H1 (cell line): ENCODE results near the gene CCDC80.

ENCODE experiments used
- BCL11A ChIP-seq, 2 experiments: IDR thresholded peaks; one replicate each; pipeline ENCODE4 v1.6.1; 2011; ENCODE audit warnings: low read depth in 2 of 2, low read length in 2 of 2, mild to moderate bottlenecking in 2 of 2
- CREB1 ChIP-seq: IDR thresholded peaks from 2 replicates; pipeline ENCODE4 v1.6.1; 2012; ENCODE audit warnings: inconsistent platforms
- EGR1 ChIP-seq: IDR thresholded peaks from 2 replicates; pipeline ENCODE4 v1.6.1; 2011; ENCODE audit warnings: low read depth, low read length, borderline replicate concordance
- EP300 ChIP-seq, 2 experiments: IDR thresholded peaks; 1 replicate in 1 of 2; 2 replicates in 1 of 2; pipeline ENCODE4 v1.6.1; 2011 to 2012; ENCODE audit warnings: low read depth in 2 of 2, low read length in 2 of 2, mild to moderate bottlenecking in 2 of 2, borderline replicate concordance in 1 of 2, inconsistent platforms in 1 of 2, moderate library complexity in 1 of 2
- EZH2 ChIP-seq: fragments of 200-600 bp; sonication (generic); IDR thresholded peaks from 2 replicates; pipeline ENCODE4 v1.7.1; 2012; ENCODE audit warnings: low read depth, mild to moderate bottlenecking, moderate library complexity, low read length, inconsistent platforms; ENCODE audit not compliant: severe bottlenecking
- JUND ChIP-seq: IDR thresholded peaks from 2 replicates; pipeline ENCODE4 v1.6.1; 2011; ENCODE audit warnings: mild to moderate bottlenecking, improper control_type of control experiment, low read length
- NRF1 ChIP-seq: IDR thresholded peaks from 2 replicates; pipeline ENCODE4 v1.6.1; 2011; ENCODE audit warnings: mild to moderate bottlenecking, low read depth, low read length, improper control_type of control experiment
- SIX5 ChIP-seq: IDR thresholded peaks from 2 replicates; pipeline ENCODE4 v1.6.1; 2011; ENCODE audit warnings: mild to moderate bottlenecking, low read depth, low read length
- TAF7 ChIP-seq: optimal IDR thresholded peaks from 2 replicates; pipeline ENCODE3; 2011; ENCODE audit warnings: low read depth, mild to moderate bottlenecking, inconsistent platforms, low read length, moderate library complexity, borderline replicate concordance
- TCF12 ChIP-seq: IDR thresholded peaks from 2 replicates; pipeline ENCODE4 v1.6.1; 2011; ENCODE audit warnings: low read depth, mild to moderate bottlenecking, low read length
- TF ChIP-seq, protein P1 (sequence below), 3 experiments: IDR thresholded peaks; 1 replicate in 2 of 3; 2 replicates in 1 of 3; pipeline versions ENCODE4 v1.5.1 to v1.6.1; 2011; ENCODE audit warnings: low read length in 3 of 3, mild to moderate bottlenecking in 3 of 3, inconsistent platforms in 2 of 3, low read depth in 1 of 3, moderate library complexity in 1 of 3; ENCODE audit not compliant: insufficient read depth in 1 of 3; ENCODE audit errors: control extremely low read depth in 1 of 3
- TF ChIP-seq, protein P2 (sequence below): IDR thresholded peaks from 2 replicates; pipeline ENCODE4 v1.6.1; 2012; ENCODE audit warnings: inconsistent platforms
- TF ChIP-seq, protein P3 (sequence below): IDR thresholded peaks from 2 replicates; pipeline ENCODE4 v1.6.1; 2012; ENCODE audit warnings: inconsistent platforms

DNA sequence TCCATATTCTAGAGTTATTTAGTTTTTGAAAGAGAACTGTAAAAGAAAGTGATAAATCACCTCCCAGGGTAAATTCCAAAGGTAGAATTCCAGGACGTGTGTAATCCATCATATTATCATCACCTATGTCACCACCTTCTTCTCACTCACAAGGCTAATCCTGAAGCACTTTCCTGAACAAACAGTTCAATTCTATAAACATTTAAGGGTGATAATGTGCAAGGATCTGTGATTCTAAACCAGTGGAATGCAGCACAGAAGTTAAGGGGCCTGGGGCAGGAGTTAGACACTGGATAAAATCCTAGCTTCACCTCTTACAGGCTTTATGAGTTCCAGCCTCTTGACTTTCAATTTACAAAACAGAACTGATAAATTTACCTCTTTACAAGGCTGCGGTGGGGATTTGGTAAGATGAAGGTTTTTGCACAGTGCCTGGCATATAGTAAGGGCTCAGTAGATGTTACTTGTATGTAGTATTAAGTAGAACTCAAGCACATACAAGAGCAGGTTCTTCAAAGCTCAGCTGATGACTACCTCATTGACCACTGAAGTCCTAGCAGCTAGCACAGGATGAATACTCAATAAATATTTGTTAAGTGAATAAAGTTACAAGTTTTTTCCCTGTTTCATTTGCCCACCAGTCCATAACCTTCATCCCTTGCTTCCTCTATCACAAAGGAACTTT is 47.3 kb upstream of the CCDC80 start:
- TF ChIP-seq, protein P1, sequence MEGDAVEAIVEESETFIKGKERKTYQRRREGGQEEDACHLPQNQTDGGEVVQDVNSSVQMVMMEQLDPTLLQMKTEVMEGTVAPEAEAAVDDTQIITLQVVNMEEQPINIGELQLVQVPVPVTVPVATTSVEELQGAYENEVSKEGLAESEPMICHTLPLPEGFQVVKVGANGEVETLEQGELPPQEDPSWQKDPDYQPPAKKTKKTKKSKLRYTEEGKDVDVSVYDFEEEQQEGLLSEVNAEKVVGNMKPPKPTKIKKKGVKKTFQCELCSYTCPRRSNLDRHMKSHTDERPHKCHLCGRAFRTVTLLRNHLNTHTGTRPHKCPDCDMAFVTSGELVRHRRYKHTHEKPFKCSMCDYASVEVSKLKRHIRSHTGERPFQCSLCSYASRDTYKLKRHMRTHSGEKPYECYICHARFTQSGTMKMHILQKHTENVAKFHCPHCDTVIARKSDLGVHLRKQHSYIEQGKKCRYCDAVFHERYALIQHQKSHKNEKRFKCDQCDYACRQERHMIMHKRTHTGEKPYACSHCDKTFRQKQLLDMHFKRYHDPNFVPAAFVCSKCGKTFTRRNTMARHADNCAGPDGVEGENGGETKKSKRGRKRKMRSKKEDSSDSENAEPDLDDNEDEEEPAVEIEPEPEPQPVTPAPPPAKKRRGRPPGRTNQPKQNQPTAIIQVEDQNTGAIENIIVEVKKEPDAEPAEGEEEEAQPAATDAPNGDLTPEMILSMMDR (IDR thresholded peaks at IDR 0.05; ENCODE audit: control extremely low read depth in 1 of 3, insufficient read depth in 1 of 3, low read depth in 1 of 3, low read length in 3 of 3): no peak
- no peak for TF ChIP-seq CREB1
- no peak for TF ChIP-seq NRF1
- no peak for TF ChIP-seq TCF12
- TF ChIP-seq EP300 (IDR thresholded peaks at IDR 0.05; ENCODE audit: borderline replicate concordance in 1 of 2, low read depth in 2 of 2, low read length in 2 of 2): no peak
- TF ChIP-seq BCL11A (IDR thresholded peaks at IDR 0.05; ENCODE audit: low read depth in 2 of 2, low read length in 2 of 2): no peak
- TF ChIP-seq, protein P2, sequence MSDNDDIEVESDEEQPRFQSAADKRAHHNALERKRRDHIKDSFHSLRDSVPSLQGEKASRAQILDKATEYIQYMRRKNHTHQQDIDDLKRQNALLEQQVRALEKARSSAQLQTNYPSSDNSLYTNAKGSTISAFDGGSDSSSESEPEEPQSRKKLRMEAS: no peak
- TF ChIP-seq, protein P3, sequence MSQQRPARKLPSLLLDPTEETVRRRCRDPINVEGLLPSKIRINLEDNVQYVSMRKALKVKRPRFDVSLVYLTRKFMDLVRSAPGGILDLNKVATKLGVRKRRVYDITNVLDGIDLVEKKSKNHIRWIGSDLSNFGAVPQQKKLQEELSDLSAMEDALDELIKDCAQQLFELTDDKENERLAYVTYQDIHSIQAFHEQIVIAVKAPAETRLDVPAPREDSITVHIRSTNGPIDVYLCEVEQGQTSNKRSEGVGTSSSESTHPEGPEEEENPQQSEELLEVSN: no peak
- TF ChIP-seq TAF7: no peak
- no peak for TF ChIP-seq EGR1
- no peak for TF ChIP-seq EZH2
- no peak for TF ChIP-seq SIX5
- no peak for TF ChIP-seq JUND
